ENCODE measurements around the gene DYNC1H1.
"Not testable (repeated sequence)": the region's sequence is repeated elsewhere in the genome, so short reads cannot be mapped to it uniquely, and the experiment has no call there.

The DYNC1H1 gene

GRCh38 chr14:102063808-102064429, 99.5 kb downstream of the DYNC1H1 start:
- DNase-seq (ENCODE audit: low read depth): no peak

- not testable (repeated sequence) for DNase-seq (ENCODE audit: low read depth)
These were observed 100.2 kb downstream of the DYNC1H1 start for GRCh38 chr14:102064590-102064989.

- DNase-seq (ENCODE audit: low read depth): no peak
These were observed 101.7 kb downstream of the DYNC1H1 start for GRCh38 chr14:102066041-102066451.

GRCh38 chr14:102071283-102071998, 107.1 kb downstream of the DYNC1H1 start:
- DNase-seq (ENCODE audit: low read depth): no peak

- DNase-seq (ENCODE audit: low read depth): no peak
These were observed 110.1 kb downstream of the DYNC1H1 start for GRCh38 chr14:102074415-102074964.

GRCh38 chr14:102075155-102075554, 110.8 kb downstream of the DYNC1H1 start:
- DNase-seq (ENCODE audit: low read depth): no peak

GRCh38 chr14:102077382-102077709, 113.0 kb downstream of the DYNC1H1 start:
- DNase-seq (ENCODE audit: low read depth): no peak

- DNase-seq (ENCODE audit: low read depth): not testable (repeated sequence)
These were observed 114.0 kb downstream of the DYNC1H1 start for GRCh38 chr14:102078361-102078791.

- no peak for DNase-seq (ENCODE audit: low read depth)
These were observed 114.7 kb downstream of the DYNC1H1 start for GRCh38 chr14:102078831-102079699.

GRCh38 chr14:102079700-102079979, 115.3 kb downstream of the DYNC1H1 start:
- no peak for DNase-seq (ENCODE audit: low read depth)

- DNase-seq (ENCODE audit: low read depth): no peak
These were observed 116.1 kb downstream of the DYNC1H1 start for GRCh38 chr14:102080183-102081080.

GRCh38 chr14:102081231-102082080, 117.1 kb downstream of the DYNC1H1 start:
- DNase-seq (ENCODE audit: low read depth): no peak

GRCh38 chr14:102084522-102084921, 120.1 kb downstream of the DYNC1H1 start:
- DNase-seq (ENCODE audit: low read depth): not testable (repeated sequence)

- no peak for DNase-seq (ENCODE audit: low read depth)
These were observed 120.6 kb downstream of the DYNC1H1 start for GRCh38 chr14:102084931-102085330.

- DNase-seq (ENCODE audit: low read depth): no peak
These were observed 121.1 kb downstream of the DYNC1H1 start for GRCh38 chr14:102085488-102085887.

- no peak for DNase-seq (ENCODE audit: low read depth)
These were observed 121.8 kb downstream of the DYNC1H1 start for GRCh38 chr14:102085948-102086708.

- no peak for DNase-seq (ENCODE audit: low read depth)
These were observed 122.3 kb downstream of the DYNC1H1 start for GRCh38 chr14:102086709-102086971.

- DNase-seq (ENCODE audit: low read depth): no peak
These were observed 122.8 kb downstream of the DYNC1H1 start, which contains the start of gene HSP90AA1 for GRCh38 chr14:102086972-102087761. Gene HSP90AA1 (minus strand): TSS chr14:102087044. CDS start chr14:102086378, 666 bp downstream.

GRCh38 chr14:102087762-102088011, 123.3 kb downstream of the DYNC1H1 start:
- DNase-seq (ENCODE audit: low read depth): no peak

Measured in HS-5 (cell line).